IMR-90 (cell line): ENCODE data around the gene YKT6. TPM values are rescaled to one million over a fixed set of nuclear protein-coding genes. Genes with fewer than 3 reads are reported as not detected.

Experiments used
- ATAC-seq: fragments of 200-7000 bp; cut with Tn5 transposase; 2 replicates; pipeline ENCODE4 v1.9.1; 2020; ENCODE audit warnings: low read depth, mild to moderate bottlenecking, moderate library complexity
- BruUV-seq: library from RNA; stranded (reverse); fragments of 400-500 nt; replicated peaks from 2 replicates; lab custom pipeline; 2021; lab: Mats Ljungman, UMichigan
- CTCF ChIA-PET: fragments of 300-600 bp; formaldehyde crosslinking; extraction: SDS; loops from one replicate; lab custom pipeline; 2021; ENCODE audit warnings: antibody characterized with exemption; lab: Yijun Ruan, JAX
- POLR2A ChIA-PET: fragments of 300-600 bp; sonication (Branson Sonifier 250); formaldehyde crosslinking; loops from one replicate; lab custom pipeline; 2022; ENCODE audit warnings: antibody characterized with exemption; ENCODE audit not compliant: unreplicated experiment; lab: Charles Lee
- DNase-seq: peaks from one replicate; pipeline ENCODE4 v3.0.0; 2013
- H2AFZ ChIP-seq: replicated peaks from 2 replicates; pipeline ENCODE3; 2013; ENCODE audit warnings: low read length, mild to moderate bottlenecking; ENCODE audit not compliant: poor library complexity
- H2AK5ac ChIP-seq: 2 replicates; pipeline ENCODE4 v1.6.1; 2013; ENCODE audit warnings: low read depth, low read length, inconsistent platforms
- H2AK9ac ChIP-seq: replicated peaks from 2 replicates; pipeline ENCODE3; 2013; ENCODE audit warnings: mild to moderate bottlenecking, low read depth, low read length, moderate library complexity; ENCODE audit not compliant: poor library complexity
- H2BK120ac ChIP-seq: 2 replicates; pipeline ENCODE4 v1.6.1; 2013; ENCODE audit warnings: low read depth, low read length, inconsistent platforms
- H2BK15ac ChIP-seq: 3 replicates; pipeline ENCODE4 v1.6.1; 2013; ENCODE audit warnings: low read depth, low read length, inconsistent platforms
- H2BK20ac ChIP-seq: 2 replicates; pipeline ENCODE4 v1.6.1; 2013; ENCODE audit warnings: low read depth, mild to moderate bottlenecking, inconsistent platforms, low read length, moderate library complexity
- H2BK5ac ChIP-seq: 2 replicates; pipeline ENCODE4 v1.6.1; 2013; ENCODE audit warnings: mild to moderate bottlenecking, low read depth, low read length, inconsistent platforms; ENCODE audit not compliant: poor library complexity, severe bottlenecking
- H3K14ac ChIP-seq: replicated peaks from 2 replicates; pipeline ENCODE4 v1.6.1; 2013; ENCODE audit warnings: low read depth, low read length, inconsistent platforms
- H3K18ac ChIP-seq: 2 replicates; pipeline ENCODE4 v1.6.1; 2013; ENCODE audit warnings: low read depth, low read length, control low read depth
- H3K23ac ChIP-seq: 2 replicates; pipeline ENCODE4 v1.6.1; 2013; ENCODE audit warnings: low read depth, low read length, inconsistent platforms
- H3K27ac ChIP-seq: 2 replicates; pipeline ENCODE4 v1.5.1; 2013; ENCODE audit warnings: mild to moderate bottlenecking, control low read depth, low read length; ENCODE audit not compliant: insufficient read depth
- H3K27me3 ChIP-seq: 2 replicates; pipeline ENCODE4 v1.6.1; 2013; ENCODE audit warnings: low read length; ENCODE audit not compliant: control insufficient read depth, insufficient read depth
- H3K36me3 ChIP-seq: 2 replicates; pipeline ENCODE4 v1.6.1; 2013; ENCODE audit warnings: low read length, mixed read lengths; ENCODE audit not compliant: control insufficient read depth, insufficient read depth
- H3K4ac ChIP-seq: 2 replicates; pipeline ENCODE4 v1.6.1; 2013; ENCODE audit warnings: low read depth, low read length, inconsistent platforms
- H3K4me1 ChIP-seq: 2 replicates; pipeline ENCODE4 v1.6.1; 2013; ENCODE audit warnings: low read length, mixed read lengths; ENCODE audit not compliant: control insufficient read depth, insufficient read depth
- H3K4me2 ChIP-seq: 2 replicates; pipeline ENCODE4 v1.6.1; 2013; ENCODE audit warnings: low read depth, mild to moderate bottlenecking, control low read depth, low read length, moderate library complexity
- H3K4me3 ChIP-seq: 2 replicates; pipeline ENCODE4 v1.5.1; 2013; ENCODE audit warnings: low read depth, mild to moderate bottlenecking, control low read depth, low read length, moderate library complexity; ENCODE audit not compliant: insufficient read depth
- H3K56ac ChIP-seq: 2 replicates; pipeline ENCODE4 v1.6.1; 2013; ENCODE audit warnings: low read length, inconsistent platforms; ENCODE audit not compliant: insufficient read depth; ENCODE audit errors: extremely low read depth
- H3K79me1 ChIP-seq, 2 experiments: 2 replicates each; pipeline ENCODE4 v1.6.1; 2013; ENCODE audit warnings: low read length in 2 of 2, inconsistent platforms in 1 of 2, low read depth in 1 of 2
- H3K9ac ChIP-seq: 2 replicates; pipeline ENCODE4 v1.6.1; 2013; ENCODE audit warnings: low read depth, low read length, control low read depth
- H3K9me1 ChIP-seq: 2 replicates; pipeline ENCODE4 v1.6.1; 2013; ENCODE audit warnings: low read length, inconsistent platforms; ENCODE audit not compliant: insufficient read depth
- H3K9me3 ChIP-seq: 2 replicates; pipeline ENCODE4 v1.6.1; 2013; ENCODE audit warnings: low read length; ENCODE audit not compliant: control insufficient read depth, insufficient read depth
- H4K20me1 ChIP-seq: 2 replicates; pipeline ENCODE4 v1.6.1; 2013; ENCODE audit warnings: low read length, inconsistent platforms; ENCODE audit not compliant: insufficient read depth
- H4K5ac ChIP-seq: 2 replicates; pipeline ENCODE4 v1.6.1; 2013; ENCODE audit warnings: mild to moderate bottlenecking, low read depth, low read length, control low read depth
- H4K8ac ChIP-seq, 2 experiments: 2 replicates each; pipeline ENCODE4 v1.6.1; 2013; ENCODE audit warnings: low read depth in 2 of 2, low read length in 2 of 2, control low read depth in 1 of 2, inconsistent platforms in 1 of 2
- H4K91ac ChIP-seq: 2 replicates; pipeline ENCODE4 v1.6.1; 2013; ENCODE audit warnings: low read depth, low read length, inconsistent platforms; ENCODE audit not compliant: insufficient read depth
- BHLHE40 ChIP-seq: fragments of 150-350 bp; IDR thresholded peaks from 2 replicates; pipeline ENCODE4 v1.6.1; 2016; ENCODE audit warnings: mild to moderate bottlenecking, low read depth, low read length
- CEBPB ChIP-seq: IDR thresholded peaks from 2 replicates; pipeline ENCODE4 v1.6.1; 2012; ENCODE audit warnings: low read depth, low read length, improper control_type of control experiment
- CHD1 ChIP-seq: IDR thresholded peaks from 2 replicates; pipeline ENCODE4 v1.6.1; 2012; ENCODE audit warnings: low read depth, low read length, improper control_type of control experiment
- FOS ChIP-seq: fragments of 150-350 bp; IDR thresholded peaks from 2 replicates; pipeline ENCODE4 v1.6.1; 2016; ENCODE audit warnings: low read depth, low read length
- MAFK ChIP-seq: IDR thresholded peaks from 2 replicates; pipeline ENCODE4 v1.6.1; 2012; ENCODE audit warnings: low read depth, low read length, improper control_type of control experiment
- MAZ ChIP-seq: IDR thresholded peaks from 2 replicates; pipeline ENCODE4 v1.6.1; 2012; ENCODE audit warnings: low read depth, mild to moderate bottlenecking, low read length, improper control_type of control experiment, moderate library complexity, borderline replicate concordance
- MXI1 ChIP-seq: IDR thresholded peaks from 2 replicates; pipeline ENCODE4 v1.6.1; 2012; ENCODE audit warnings: low read depth, mild to moderate bottlenecking, low read length, moderate library complexity, borderline replicate concordance
- NFE2L2 ChIP-seq: fragments of 150-350 bp; IDR thresholded peaks from 2 replicates; pipeline ENCODE4 v1.6.1; 2016; ENCODE audit warnings: low read depth, mild to moderate bottlenecking, low read length
- POLR2A ChIP-seq: IDR thresholded peaks from 2 replicates; pipeline ENCODE4 v1.6.1; 2012; ENCODE audit warnings: mild to moderate bottlenecking, low read depth, low read length
- RAD21 ChIP-seq: IDR thresholded peaks from 2 replicates; pipeline ENCODE4 v1.6.1; 2012; ENCODE audit warnings: low read length, improper control_type of control experiment
- RCOR1 ChIP-seq: IDR thresholded peaks from 2 replicates; pipeline ENCODE4 v1.6.1; 2012; ENCODE audit warnings: mild to moderate bottlenecking, low read length, improper control_type of control experiment; ENCODE audit not compliant: insufficient replicate concordance
- RFX5 ChIP-seq: IDR thresholded peaks from 2 replicates; pipeline ENCODE4 v1.8.0; 2012; ENCODE audit warnings: low read depth, mild to moderate bottlenecking, low read length, moderate library complexity
- SMC3 ChIP-seq: fragments of 150-350 bp; IDR thresholded peaks from 2 replicates; pipeline ENCODE4 v1.6.1; 2016; ENCODE audit warnings: low read depth, mild to moderate bottlenecking, antibody characterized with exemption, low read length, moderate library complexity
- WGBS, 2 experiments: methylation state at CpG; one replicate each; pipeline versions ENCODE4 v1.1.5 to v1.1.7; 2013; ENCODE audit warnings: missing lambda C conversion rate in 2 of 2; ENCODE audit not compliant: insufficient read length in 1 of 2; ENCODE audit errors: extremely low coverage in 2 of 2; 5-methylcytosine and 5-hydroxymethylcytosine counted together
- dilution Hi-C: fragments of 300-500 bp; cut with HindIII; formaldehyde crosslinking; loops from one replicate; pipeline ENCODE4 v1.14.3; 2018; ENCODE audit warnings: low sequenced_read_pairs; ENCODE audit not compliant: unreplicated experiment
- in situ Hi-C: fragments of 300-500 bp; cut with MboI; formaldehyde crosslinking; loops from 3 replicates; pipeline ENCODE4 v1.14.3; 2019; ENCODE audit warnings: low sequenced_read_pairs, inconsistent platforms, mixed read lengths
- intact Hi-C: fragments of 100-400 bp; cut with micrococcal nuclease; formaldehyde crosslinking; loops from 2 replicates; pipeline ENCODE4 v1.10.0; 2022
- polyA plus RNA-seq, 3 experiments: library from polyadenylated mRNA; depleted of rRNA; stranded (reverse); fragments of >200 nt; gene quantifications; 2 replicates each; pipeline ENCODE4 v1.2.3, GENCODE V29; 2012; ENCODE audit warnings: low replicate concordance in 1 of 3
- total RNA-seq: library from RNA; depleted of rRNA; stranded (reverse); fragments of >200 nt; gene quantifications from 2 replicates; pipeline ENCODE4 v1.2.3, GENCODE V29; 2012
- TF ChIP-seq, protein P1 (sequence below): fragments of 150-350 bp; IDR thresholded peaks from 2 replicates; pipeline ENCODE4 v1.6.1; 2016; ENCODE audit warnings: low read depth, mild to moderate bottlenecking, low read length, moderate library complexity, borderline replicate concordance
- TF ChIP-seq, protein P2 (sequence below): conservative IDR thresholded peaks from 2 replicates; pipeline ENCODE4 v1.5.1; 2012; ENCODE audit warnings: mild to moderate bottlenecking, low read depth, low read length, improper control_type of control experiment
- TF ChIP-seq, protein P3 (sequence below): fragments of 150-350 bp; IDR thresholded peaks from 2 replicates; pipeline ENCODE4 v1.6.1; 2017; ENCODE audit warnings: mild to moderate bottlenecking, antibody characterized with exemption, low read length, low read depth

Gene YKT6
- total and polyA plus RNA-seq, 2 of the 4 experiments (the other 2 are of a cell fraction): 115 to 120 TPM

DNA sequence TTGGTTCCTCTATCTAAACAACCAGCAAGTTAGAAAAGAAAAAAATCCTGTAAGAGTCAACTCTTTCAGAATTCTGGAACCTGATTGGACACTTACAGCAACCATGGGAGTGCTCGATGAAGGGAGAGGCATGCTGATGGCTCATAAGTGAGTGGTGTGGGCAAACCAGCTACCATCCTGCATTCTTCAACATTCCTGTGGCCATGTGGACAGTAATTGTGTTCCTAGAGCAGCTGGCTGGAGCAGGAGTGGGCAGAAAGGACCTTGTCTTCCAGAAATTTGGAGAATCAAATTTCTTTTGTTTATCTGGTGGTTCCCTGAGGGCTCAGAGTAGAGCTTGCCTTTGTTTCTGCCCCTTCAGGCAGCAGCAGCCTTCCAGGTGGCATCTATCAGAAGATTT lies 37.2 kb upstream of the YKT6 start:
- Histone ChIP-seq H3K36me3 (no peaks in the 10 kb centered on the region), H4K8ac (peak overlapping the region in 1 of 2 experiments; percentile 13; a peak in 1 of 4 replicates), H2BK20ac (no peak overlapping the region; the same call in 1 of the 2 replicates), H4K20me1 (no peaks in the 10 kb centered on the region), H4K91ac (no peak overlapping the region), H4K5ac (no peak overlapping the region), H3K27ac (peak overlapping the region; percentile 7; the same call in 1 of the 2 replicates), H3K4me1 (peaks cover 8% of the 10 kb centered on the region), H3K79me1 (no peaks in the 10 kb centered on the region), H3K27me3 (peaks cover 2% of the 10 kb centered on the region; the same call in 1 of the 2 replicates), H3K9me1 (peaks cover 7% of the 10 kb centered on the region; the same call in 1 of the 2 replicates), H3K9ac (no peak overlapping the region), H2BK120ac (no peak overlapping the region), H3K23ac (no peak overlapping the region), H3K4ac (no peak overlapping the region), H3K4me3 (no peak overlapping the region), H2BK5ac (peak overlapping the region; percentile 3), H2AK9ac (no peak overlapping the region), H3K56ac (no peak overlapping the region), H3K14ac (no peak overlapping the region), H2AK5ac (no peak overlapping the region), H2AFZ (peak overlapping the region; percentile 36), H3K18ac (no peak overlapping the region), H3K9me3 (no peaks in the 10 kb centered on the region), H2BK15ac (no peak overlapping the region), H3K4me2 (peak overlapping the region; percentile 21; the same call in 1 of the 2 replicates)
- CTCF ChIA-PET: interaction anchor here (0.6 to 0.7 kb wide), 3 partner anchors 18 to 417 kb away, joined by 3 read pairs; no protein-coding TSS in a partner anchor
- intact Hi-C loops: no loop called here
- ATAC-seq (peak; percentile 99), DNase-seq (peak; percentile 94)
- BruUV-seq: no TSS peak
- no CpG with 5 or more reads among the region's 1 CpG for WGBS, 2 experiments
- POLR2A ChIA-PET: interaction anchor here (0.6 to 0.8 kb wide), 4 partner anchors 12 to 235 kb away, joined by 3 to 6 read pairs (median 3); no protein-coding TSS in a partner anchor
- peak; percentile 21; the same call in 1 of the 2 replicates for TF ChIP-seq BHLHE40
- no peak for TF ChIP-seq SMC3
- no peak for TF ChIP-seq MAFK
- no peak for TF ChIP-seq CHD1
- TF ChIP-seq MXI1: peak; percentile 78; the same call in 1 of the 2 replicates
- TF ChIP-seq FOS: no peak
- no peak for TF ChIP-seq RCOR1
- TF ChIP-seq, protein P1, sequence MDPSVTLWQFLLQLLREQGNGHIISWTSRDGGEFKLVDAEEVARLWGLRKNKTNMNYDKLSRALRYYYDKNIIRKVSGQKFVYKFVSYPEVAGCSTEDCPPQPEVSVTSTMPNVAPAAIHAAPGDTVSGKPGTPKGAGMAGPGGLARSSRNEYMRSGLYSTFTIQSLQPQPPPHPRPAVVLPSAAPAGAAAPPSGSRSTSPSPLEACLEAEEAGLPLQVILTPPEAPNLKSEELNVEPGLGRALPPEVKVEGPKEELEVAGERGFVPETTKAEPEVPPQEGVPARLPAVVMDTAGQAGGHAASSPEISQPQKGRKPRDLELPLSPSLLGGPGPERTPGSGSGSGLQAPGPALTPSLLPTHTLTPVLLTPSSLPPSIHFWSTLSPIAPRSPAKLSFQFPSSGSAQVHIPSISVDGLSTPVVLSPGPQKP: no peak
- TF ChIP-seq, protein P2, sequence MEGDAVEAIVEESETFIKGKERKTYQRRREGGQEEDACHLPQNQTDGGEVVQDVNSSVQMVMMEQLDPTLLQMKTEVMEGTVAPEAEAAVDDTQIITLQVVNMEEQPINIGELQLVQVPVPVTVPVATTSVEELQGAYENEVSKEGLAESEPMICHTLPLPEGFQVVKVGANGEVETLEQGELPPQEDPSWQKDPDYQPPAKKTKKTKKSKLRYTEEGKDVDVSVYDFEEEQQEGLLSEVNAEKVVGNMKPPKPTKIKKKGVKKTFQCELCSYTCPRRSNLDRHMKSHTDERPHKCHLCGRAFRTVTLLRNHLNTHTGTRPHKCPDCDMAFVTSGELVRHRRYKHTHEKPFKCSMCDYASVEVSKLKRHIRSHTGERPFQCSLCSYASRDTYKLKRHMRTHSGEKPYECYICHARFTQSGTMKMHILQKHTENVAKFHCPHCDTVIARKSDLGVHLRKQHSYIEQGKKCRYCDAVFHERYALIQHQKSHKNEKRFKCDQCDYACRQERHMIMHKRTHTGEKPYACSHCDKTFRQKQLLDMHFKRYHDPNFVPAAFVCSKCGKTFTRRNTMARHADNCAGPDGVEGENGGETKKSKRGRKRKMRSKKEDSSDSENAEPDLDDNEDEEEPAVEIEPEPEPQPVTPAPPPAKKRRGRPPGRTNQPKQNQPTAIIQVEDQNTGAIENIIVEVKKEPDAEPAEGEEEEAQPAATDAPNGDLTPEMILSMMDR: no peak
- peak; percentile 28; the same call in 1 of the 2 replicates for TF ChIP-seq MAZ
- TF ChIP-seq, protein P3, sequence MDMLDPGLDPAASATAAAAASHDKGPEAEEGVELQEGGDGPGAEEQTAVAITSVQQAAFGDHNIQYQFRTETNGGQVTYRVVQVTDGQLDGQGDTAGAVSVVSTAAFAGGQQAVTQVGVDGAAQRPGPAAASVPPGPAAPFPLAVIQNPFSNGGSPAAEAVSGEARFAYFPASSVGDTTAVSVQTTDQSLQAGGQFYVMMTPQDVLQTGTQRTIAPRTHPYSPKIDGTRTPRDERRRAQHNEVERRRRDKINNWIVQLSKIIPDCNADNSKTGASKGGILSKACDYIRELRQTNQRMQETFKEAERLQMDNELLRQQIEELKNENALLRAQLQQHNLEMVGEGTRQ: peak; percentile 57; the same call in 1 of the 2 replicates
- no peak for TF ChIP-seq RAD21
- no peak for TF ChIP-seq RFX5
- TF ChIP-seq NFE2L2: no peak
- no peak for TF ChIP-seq CEBPB
- TF ChIP-seq POLR2A: no peak
- in situ Hi-C loops: no loop called here
- dilution Hi-C loops: no loop called here
